ENCODE data around the gene TUBB. TPM values are rescaled to one million over a fixed set of nuclear protein-coding genes. Genes with fewer than 3 reads are reported as not detected.
A peak's percentile ranks its signal among the peaks of the same experiment; 100 is the strongest.

Gene TUBB
- total and polyA plus RNA-seq, 12 donors = 144 to 440 (median 189) TPM

DNA sequence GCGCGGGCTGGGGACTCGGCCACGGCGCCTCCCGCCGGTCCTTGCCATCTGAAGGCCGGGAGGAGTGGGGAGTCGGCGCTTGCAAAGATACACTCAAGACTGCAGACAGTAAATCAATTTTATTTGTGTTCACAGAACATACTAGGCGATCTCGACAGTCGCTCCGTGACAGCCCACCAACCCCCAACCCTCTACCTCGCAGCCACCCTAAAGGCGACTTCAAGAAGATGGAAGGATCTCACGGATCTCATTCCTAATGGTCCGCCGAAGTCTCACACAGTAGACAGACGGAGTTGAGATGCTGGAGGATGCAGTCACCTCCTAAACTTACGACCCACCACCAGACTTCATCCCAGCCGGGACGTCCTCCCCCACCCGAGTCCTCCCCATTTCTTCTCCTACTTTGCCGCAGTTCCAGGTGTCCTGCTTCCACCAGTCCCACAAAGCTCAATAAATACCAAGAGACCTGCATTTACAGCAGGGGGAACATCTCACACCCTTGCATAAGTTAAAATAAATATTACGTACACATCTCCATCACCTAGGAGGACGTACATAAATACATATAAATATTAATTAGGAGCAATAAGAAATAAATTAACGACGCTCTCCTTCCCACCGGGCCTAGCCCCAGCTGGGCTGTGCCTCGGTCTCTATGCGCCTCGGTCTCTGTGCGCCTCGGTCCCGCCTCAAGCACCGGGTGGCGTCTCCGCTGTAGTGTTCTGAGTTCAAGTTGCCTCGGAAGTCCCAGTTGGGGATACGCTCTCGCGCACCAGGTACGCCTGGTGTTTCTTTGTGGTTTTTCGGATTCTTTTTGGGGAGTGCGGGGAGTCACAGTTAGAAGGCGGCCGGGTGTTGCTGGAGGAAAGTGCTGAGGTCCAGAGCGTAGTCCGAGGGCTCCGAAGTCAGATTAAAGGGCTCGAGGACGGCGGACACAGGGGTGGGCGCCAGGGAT, 23.2 kb downstream of the TUBB start:
- ATAC-seq = peak in 6 of 8 donors; percentile 17 to 36 (median 30)
- peaks cover 0 to 40% (median 27%) of the 10 kb centered on the region in 9 donors for H3K36me3 ChIP-seq
- H3K4me3 ChIP-seq = peak overlapping the region; percentile 63 to 95 (median 82)
- H3K9me3 ChIP-seq = no peaks in the 10 kb centered on the region
- DNase-seq = peak in 1 of 2 donors; percentile 47
- intact Hi-C loops (cut with DNase I) = loop anchor here in 9 of 10 donors (2.0 to 10.0 kb wide), 10 partner anchors 37 to 341 kb away; partner anchors contain the start of genes DDR1 (in 1 of the 9), MRPS18B (in 1 of the 9) and PPP1R10 (in 1 of the 9)
- no peaks in the 10 kb centered on the region for H3K27me3 ChIP-seq
- peaks cover 11 to 63% (median 52%) of the 10 kb centered on the region in 9 donors for H3K4me1 ChIP-seq
- 2 to 7% methylated on average over 55 of the region's 55 CpGs for WGBS, 2 donors
- TF ChIP-seq, protein P1, sequence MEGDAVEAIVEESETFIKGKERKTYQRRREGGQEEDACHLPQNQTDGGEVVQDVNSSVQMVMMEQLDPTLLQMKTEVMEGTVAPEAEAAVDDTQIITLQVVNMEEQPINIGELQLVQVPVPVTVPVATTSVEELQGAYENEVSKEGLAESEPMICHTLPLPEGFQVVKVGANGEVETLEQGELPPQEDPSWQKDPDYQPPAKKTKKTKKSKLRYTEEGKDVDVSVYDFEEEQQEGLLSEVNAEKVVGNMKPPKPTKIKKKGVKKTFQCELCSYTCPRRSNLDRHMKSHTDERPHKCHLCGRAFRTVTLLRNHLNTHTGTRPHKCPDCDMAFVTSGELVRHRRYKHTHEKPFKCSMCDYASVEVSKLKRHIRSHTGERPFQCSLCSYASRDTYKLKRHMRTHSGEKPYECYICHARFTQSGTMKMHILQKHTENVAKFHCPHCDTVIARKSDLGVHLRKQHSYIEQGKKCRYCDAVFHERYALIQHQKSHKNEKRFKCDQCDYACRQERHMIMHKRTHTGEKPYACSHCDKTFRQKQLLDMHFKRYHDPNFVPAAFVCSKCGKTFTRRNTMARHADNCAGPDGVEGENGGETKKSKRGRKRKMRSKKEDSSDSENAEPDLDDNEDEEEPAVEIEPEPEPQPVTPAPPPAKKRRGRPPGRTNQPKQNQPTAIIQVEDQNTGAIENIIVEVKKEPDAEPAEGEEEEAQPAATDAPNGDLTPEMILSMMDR (IDR thresholded peaks at IDR 0.05) = no peak
- peak overlapping the region; percentile 91 to 100 (median 96) for H3K27ac ChIP-seq

DNA sequence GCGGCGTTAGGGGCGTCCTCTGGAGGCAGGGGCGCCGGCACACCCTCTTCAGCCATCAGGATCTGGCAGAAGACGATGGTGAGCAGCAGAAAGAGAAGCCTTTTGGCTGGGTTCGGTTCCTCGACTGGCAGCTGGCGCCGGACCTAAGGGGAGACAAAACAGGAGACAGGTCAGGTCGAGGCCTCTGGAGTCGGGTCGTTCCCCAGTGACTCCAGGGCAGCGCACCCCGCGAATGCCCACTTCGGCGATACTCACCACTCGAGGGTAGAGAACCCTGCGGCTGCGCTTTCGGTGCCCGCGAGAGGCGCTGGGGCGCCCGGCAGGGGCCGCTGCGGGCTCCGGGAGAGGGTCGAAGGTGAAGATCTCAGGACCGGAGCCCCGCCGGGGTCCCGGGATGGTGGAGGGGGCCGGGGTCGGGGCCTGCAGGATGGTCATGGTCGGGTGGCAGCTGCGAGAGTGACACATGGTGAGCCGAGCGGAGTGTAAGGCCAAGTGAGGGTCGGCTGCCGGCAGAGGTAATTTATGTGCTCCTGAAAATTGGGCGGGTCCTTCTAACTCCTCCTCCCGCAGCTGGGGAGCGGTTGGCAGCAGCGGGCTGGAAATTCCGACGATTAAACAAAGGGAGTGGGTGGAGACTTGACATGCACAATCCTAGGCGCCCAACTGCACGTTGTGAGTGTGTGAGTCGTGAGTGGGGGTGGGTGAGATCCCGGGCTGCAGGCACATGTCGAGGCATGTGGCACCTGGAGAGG, 24.1 kb downstream of the TUBB start, which contains the start of gene IER3:
Gene IER3 (minus strand): TSS at position 494 of the 752 bp plus-strand sequence. CDS start 29 bp downstream, at position 465.
- peaks cover 0 to 31% (median 18%) of the 10 kb centered on the region in 9 donors for H3K36me3 ChIP-seq
- TF ChIP-seq, protein P1 (IDR thresholded peaks at IDR 0.05) = peak; percentile 40 to 79 (median 66)
- 2% methylated on average over 54 of the region's 54 CpGs for WGBS, 2 donors
- peak within 1 kb of the TSS; percentile 91 to 100 (median 96) for H3K27ac ChIP-seq
- peak; percentile 49 to 75 (median 60) for ATAC-seq
- H3K4me1 ChIP-seq = peaks cover 11 to 63% (median 52%) of the 10 kb centered on the region in 9 donors
- intact Hi-C loops (cut with DNase I) = loop anchor here in 9 of 10 donors (2.0 to 10.0 kb wide), 9 partner anchors 38 to 341 kb away; partner anchors contain the start of genes DDR1 (in 1 of the 9), MRPS18B (in 1 of the 9) and PPP1R10 (in 1 of the 9)
- no peaks in the 10 kb centered on the region for H3K9me3 ChIP-seq
- DNase-seq = peak; percentile 79 to 92
- peak within 1 kb of the TSS; percentile 63 to 95 (median 82) for H3K4me3 ChIP-seq
- no peaks in the 10 kb centered on the region for H3K27me3 ChIP-seq

DNA sequence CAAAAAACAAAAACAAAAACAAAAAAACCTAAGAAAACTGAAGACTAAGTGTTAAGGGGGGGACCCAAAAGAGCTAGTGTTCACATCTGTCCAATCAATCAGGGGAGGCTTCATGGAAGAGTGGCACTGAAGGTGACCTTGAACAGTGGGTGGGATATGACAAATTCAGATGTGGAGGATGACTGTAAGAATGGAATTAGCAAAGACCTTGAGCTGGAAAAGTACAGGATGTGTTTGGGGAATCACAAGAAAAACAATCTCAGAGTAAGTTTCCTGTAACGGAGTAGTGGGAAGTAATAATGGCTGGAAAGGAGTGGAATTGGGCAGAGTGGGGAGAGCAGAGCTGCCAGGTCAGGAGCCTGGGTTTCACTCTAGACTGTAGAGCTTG, 27.1 kb downstream of the TUBB start:
- 49 to 81% methylated on average over 1 of the region's 1 CpG for WGBS, 2 donors
- H3K9me3 ChIP-seq = no peaks in the 10 kb centered on the region
- TF ChIP-seq, protein P1 (IDR thresholded peaks at IDR 0.05) = no peak
- intact Hi-C loops (cut with DNase I) = loop anchor here in 3 of 10 donors (5.0 to 10.0 kb wide), 3 partner anchors 78 to 338 kb away; no protein-coding TSS in a partner anchor
- ATAC-seq = no peak
- peaks cover 5 to 65% (median 37%) of the 10 kb centered on the region in 9 donors for H3K4me1 ChIP-seq
- no peak overlapping the region for H3K4me3 ChIP-seq
- peaks cover 0 to 8% (median 0%) of the 10 kb centered on the region in 9 donors for H3K36me3 ChIP-seq
- no peak for DNase-seq
- peak overlapping the region in 6 of 10 donors; percentile 14 to 99 (median 54) for H3K27ac ChIP-seq
- no peaks in the 10 kb centered on the region for H3K27me3 ChIP-seq

Measured in heart right ventricle (tissue), 16 donors.